WTC11 (cell line): ENCODE measurements around the gene DBN1. TPM values are rescaled to one million over a fixed set of nuclear protein-coding genes. Genes with fewer than 3 reads are reported as not detected.

Experiments
- ATAC-seq: fragments of 200-7000 bp; cut with Tn5 transposase; 2 replicates; pipeline ENCODE4 v1.10.0; 2021; ENCODE audit warnings: mild to moderate bottlenecking, moderate library complexity
- CTCF ChIA-PET: fragments of 300-600 bp; sonication (Branson Sonifier 250); formaldehyde crosslinking; loops from one replicate; lab custom pipeline; 2021; ENCODE audit warnings: antibody characterized with exemption; lab: Charles Lee
- POLR2A ChIA-PET: fragments of 350-600 bp; sonication (Branson Sonifier 250); formaldehyde crosslinking; loops from one replicate; lab custom pipeline; 2021; ENCODE audit warnings: antibody characterized with exemption; lab: Charles Lee
- DNase-seq: peaks from one replicate; pipeline ENCODE4 v3.0.0; 2021; ENCODE audit warnings: low spot score
- H3K27ac Mint-ChIP-seq: 2 replicates; pipeline ENCODE4 v1.8.0; 2021; ENCODE audit warnings: mixed read lengths
- H3K27me3 Mint-ChIP-seq: 2 replicates; pipeline ENCODE4 v1.8.0; 2021; ENCODE audit warnings: low read depth, mild to moderate bottlenecking, moderate library complexity, mixed read lengths
- H3K36me3 Mint-ChIP-seq: 2 replicates; pipeline ENCODE4 v1.8.0; 2021; ENCODE audit warnings: mixed read lengths
- H3K4me1 Mint-ChIP-seq: 2 replicates; pipeline ENCODE4 v1.8.0; 2022; ENCODE audit warnings: mixed read lengths
- H3K4me3 Mint-ChIP-seq: 2 replicates; pipeline ENCODE4 v1.8.0; 2021; ENCODE audit warnings: mild to moderate bottlenecking, moderate library complexity, mixed read lengths
- H3K9me3 Mint-ChIP-seq: 2 replicates; pipeline ENCODE4 v1.8.0; 2021; ENCODE audit warnings: mixed read lengths
- ATF1 ChIP-seq: sonication (generic); formaldehyde crosslinking; IDR thresholded peaks from 2 replicates; pipeline ENCODE4 v1.8.1; 2023; ENCODE audit warnings: mild to moderate bottlenecking, moderate library complexity, missing genetic modification reagents
- ERG ChIP-seq: fragments of 250-450 bp; sonication (Bioruptor Pico); IDR thresholded peaks from 2 replicates; pipeline ENCODE4 v1.8.0; 2021; ENCODE audit warnings: mild to moderate bottlenecking
- FOXJ3 ChIP-seq: sonication (generic); formaldehyde crosslinking; IDR thresholded peaks from 2 replicates; pipeline ENCODE4 v1.9.0; 2021; ENCODE audit warnings: missing genetic modification reagents, mild to moderate bottlenecking, borderline replicate concordance
- GTF2I ChIP-seq: fragments of 250-450 bp; sonication (Bioruptor Pico); conservative IDR thresholded peaks from 2 replicates; pipeline ENCODE4 v1.4.0; 2021; ENCODE audit warnings: mild to moderate bottlenecking
- JUN ChIP-seq: sonication (generic); formaldehyde crosslinking; IDR thresholded peaks from 2 replicates; pipeline ENCODE4 v1.8.0; 2023; ENCODE audit warnings: mild to moderate bottlenecking, missing genetic modification reagents
- KAT7 ChIP-seq: sonication (generic); formaldehyde crosslinking; IDR thresholded peaks from 2 replicates; pipeline ENCODE4 v1.8.1; 2023; ENCODE audit warnings: missing genetic modification reagents, mild to moderate bottlenecking, borderline replicate concordance
- MYBL2 ChIP-seq: sonication (generic); formaldehyde crosslinking; IDR thresholded peaks from 2 replicates; pipeline ENCODE4 v1.8.1; 2023; ENCODE audit warnings: mild to moderate bottlenecking, moderate library complexity, missing genetic modification reagents
- NFE2L1 ChIP-seq: sonication (generic); formaldehyde crosslinking; IDR thresholded peaks from 2 replicates; pipeline ENCODE4 v1.8.1; 2023; ENCODE audit warnings: missing genetic modification reagents
- SMAD3 ChIP-seq: sonication (generic); formaldehyde crosslinking; IDR thresholded peaks from 2 replicates; pipeline ENCODE4 v1.8.0; 2022; ENCODE audit warnings: missing genetic modification reagents, mild to moderate bottlenecking, borderline replicate concordance
- SP1 ChIP-seq: sonication (generic); formaldehyde crosslinking; conservative IDR thresholded peaks from 2 replicates; pipeline ENCODE4 v1.8.1; 2022; ENCODE audit warnings: missing genetic modification reagents
- TEAD1 ChIP-seq: sonication (generic); formaldehyde crosslinking; IDR thresholded peaks from 2 replicates; pipeline ENCODE4 v1.8.0; 2022; ENCODE audit warnings: mild to moderate bottlenecking, missing genetic modification reagents
- ZNF281 ChIP-seq: sonication (generic); formaldehyde crosslinking; IDR thresholded peaks from 2 replicates; pipeline ENCODE4 v1.8.0; 2023; ENCODE audit warnings: mild to moderate bottlenecking, missing genetic modification reagents
- ZNF396 ChIP-seq: fragments of 250-450 bp; sonication (Bioruptor Pico); IDR thresholded peaks from 2 replicates; pipeline ENCODE4 v1.8.0; 2021; ENCODE audit warnings: mild to moderate bottlenecking, moderate library complexity, borderline replicate concordance
- ZNF423 ChIP-seq: fragments of 250-450 bp; sonication (Bioruptor Pico); IDR thresholded peaks from 2 replicates; pipeline ENCODE4 v2.1.2; 2022; ENCODE audit warnings: mild to moderate bottlenecking, moderate library complexity
- total RNA-seq: library from RNA; stranded (reverse); gene quantifications from 3 replicates; pipeline ENCODE4 v1.2.3, GENCODE V29; 2021
- TF ChIP-seq, protein P1 (sequence below): sonication (generic); formaldehyde crosslinking; IDR thresholded peaks from 2 replicates; pipeline ENCODE4 v1.8.0; 2022; ENCODE audit warnings: mild to moderate bottlenecking, missing genetic modification reagents
- TF ChIP-seq, protein P2 (sequence below): sonication (generic); formaldehyde crosslinking; IDR thresholded peaks from 2 replicates; pipeline ENCODE4 v1.8.1; 2022; ENCODE audit warnings: mild to moderate bottlenecking, moderate library complexity, missing genetic modification reagents
- TF ChIP-seq, protein P3 (sequence below): sonication (generic); formaldehyde crosslinking; IDR thresholded peaks from 2 replicates; pipeline ENCODE4 v1.8.1; 2022; ENCODE audit warnings: low read depth, mild to moderate bottlenecking, moderate library complexity, missing genetic modification reagents, borderline replicate concordance
- TF ChIP-seq, protein P4 (sequence below): sonication (generic); formaldehyde crosslinking; IDR thresholded peaks from 2 replicates; pipeline ENCODE4 v1.8.0; 2023; ENCODE audit warnings: missing genetic modification reagents, mild to moderate bottlenecking, borderline replicate concordance
- TF ChIP-seq, protein P5 (sequence below): fragments of 250-450 bp; sonication (Bioruptor Pico); IDR thresholded peaks from 2 replicates; pipeline ENCODE4 v2.1.2; 2022; ENCODE audit warnings: mild to moderate bottlenecking, moderate library complexity

DBN1 gene
- total RNA-seq, 1 experiment from 2014 or later = 288 TPM

- TF ChIP-seq, protein P1, sequence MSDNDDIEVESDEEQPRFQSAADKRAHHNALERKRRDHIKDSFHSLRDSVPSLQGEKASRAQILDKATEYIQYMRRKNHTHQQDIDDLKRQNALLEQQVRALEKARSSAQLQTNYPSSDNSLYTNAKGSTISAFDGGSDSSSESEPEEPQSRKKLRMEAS (CRISPR knock-in tag) = 0 out of 2 replicates have a peak, but pooled peaks have one; percentile 38
- peak; percentile 27; the same call in 1 of the 2 replicates for TF ChIP-seq MYBL2 (CRISPR knock-in tag)
These were observed 46.7 kb downstream of the DBN1 start, which contains the start of gene GRK6 (continued) for GRCh38 chr5:177426566-177427210.

DNA sequence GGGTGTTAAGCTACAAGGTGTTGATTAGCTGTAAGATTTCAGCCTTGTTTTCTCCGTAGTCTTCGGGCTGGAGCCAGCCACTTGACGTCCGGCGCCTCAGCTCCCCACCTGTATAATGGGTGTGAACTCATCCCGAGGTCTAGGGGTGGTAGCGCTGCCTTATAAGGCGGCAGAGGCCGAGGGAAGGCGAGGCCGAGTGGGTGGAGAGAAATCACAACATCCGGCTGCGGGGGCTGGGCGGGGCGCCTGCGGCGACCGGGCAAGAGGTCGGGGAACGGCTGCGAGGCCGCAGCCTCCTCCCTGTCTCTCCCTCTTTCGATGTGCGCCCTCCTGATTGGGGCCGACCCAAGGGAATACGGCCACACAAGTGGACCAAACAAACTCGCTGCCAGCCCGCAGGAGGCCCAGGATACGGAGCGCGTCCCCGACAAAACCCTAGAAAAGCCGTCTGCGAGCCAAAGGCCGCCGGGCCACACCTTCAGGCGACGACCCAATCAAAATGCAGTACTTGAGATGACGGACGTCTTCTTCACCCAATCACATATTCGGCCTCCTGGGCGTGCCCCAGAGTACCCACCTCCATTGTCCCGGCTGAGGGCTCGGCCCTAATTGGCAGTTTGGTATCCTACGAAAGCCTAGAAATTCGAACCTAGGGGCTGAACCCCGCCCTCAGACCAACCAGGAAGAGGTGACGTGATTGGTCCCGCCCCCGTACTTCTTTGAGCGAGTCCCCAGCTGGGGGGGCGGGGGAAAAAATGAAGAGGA, 47.5 kb downstream of the DBN1 start:
- H3K4me1 Mint-ChIP-seq = peaks cover 18% of the 10 kb centered on the region
- ChIA-PET POLR2A (interaction anchor here (0.6 to 2.2 kb wide), 17 partner anchors 15 to 114 kb away, joined by 3 to 19 read pairs (median 4); partner anchors contain the start of genes DDX41, MXD3, PDLIM7 and PRR7), CTCF (interaction anchor here (0.6 to 9.4 kb wide), 28 partner anchors 11 to 754 kb away, joined by 3 to 95 read pairs (median 5); partner anchors contain the start of gene PFN3)
- ATAC-seq (peak; percentile 94), DNase-seq (peak; percentile 100)
- peak overlapping the region; percentile 98 for H3K27ac Mint-ChIP-seq
- H3K9me3 Mint-ChIP-seq = no peaks in the 10 kb centered on the region
- H3K27me3 Mint-ChIP-seq = peaks cover 5% of the 10 kb centered on the region
- no peaks in the 10 kb centered on the region; the same call in 1 of the 2 replicates for H3K36me3 Mint-ChIP-seq
- H3K4me3 Mint-ChIP-seq = peak overlapping the region; percentile 84
- no peak for TF ChIP-seq ZNF281
- TF ChIP-seq KAT7 (CRISPR knock-in tag) = no peak
- TF ChIP-seq JUN (CRISPR knock-in tag) = no peak
- peak; percentile 51; the same call in 1 of the 2 replicates for TF ChIP-seq NFE2L1
- no peak for TF ChIP-seq FOXJ3 (CRISPR knock-in tag)
- TF ChIP-seq SMAD3 (CRISPR knock-in tag) = no peak
- 0 out of 2 replicates have a peak, but pooled peaks have one; percentile 54 for TF ChIP-seq ERG
- TF ChIP-seq ZNF423 (CRISPR knock-in tag) = no peak
- TF ChIP-seq, protein P2, sequence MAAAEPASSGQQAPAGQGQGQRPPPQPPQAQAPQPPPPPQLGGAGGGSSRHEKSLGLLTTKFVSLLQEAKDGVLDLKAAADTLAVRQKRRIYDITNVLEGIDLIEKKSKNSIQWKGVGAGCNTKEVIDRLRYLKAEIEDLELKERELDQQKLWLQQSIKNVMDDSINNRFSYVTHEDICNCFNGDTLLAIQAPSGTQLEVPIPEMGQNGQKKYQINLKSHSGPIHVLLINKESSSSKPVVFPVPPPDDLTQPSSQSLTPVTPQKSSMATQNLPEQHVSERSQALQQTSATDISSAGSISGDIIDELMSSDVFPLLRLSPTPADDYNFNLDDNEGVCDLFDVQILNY (CRISPR knock-in tag) = no peak
- peak; percentile 62; the same call in 1 of the 2 replicates for TF ChIP-seq TEAD1 (CRISPR knock-in tag)
- peak; percentile 99 for TF ChIP-seq GTF2I (CRISPR knock-in tag)
- TF ChIP-seq, protein P3, sequence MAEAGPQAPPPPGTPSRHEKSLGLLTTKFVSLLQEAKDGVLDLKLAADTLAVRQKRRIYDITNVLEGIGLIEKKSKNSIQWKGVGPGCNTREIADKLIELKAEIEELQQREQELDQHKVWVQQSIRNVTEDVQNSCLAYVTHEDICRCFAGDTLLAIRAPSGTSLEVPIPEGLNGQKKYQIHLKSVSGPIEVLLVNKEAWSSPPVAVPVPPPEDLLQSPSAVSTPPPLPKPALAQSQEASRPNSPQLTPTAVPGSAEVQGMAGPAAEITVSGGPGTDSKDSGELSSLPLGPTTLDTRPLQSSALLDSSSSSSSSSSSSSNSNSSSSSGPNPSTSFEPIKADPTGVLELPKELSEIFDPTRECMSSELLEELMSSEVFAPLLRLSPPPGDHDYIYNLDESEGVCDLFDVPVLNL (CRISPR knock-in tag) = no peak
- TF ChIP-seq, protein P4, sequence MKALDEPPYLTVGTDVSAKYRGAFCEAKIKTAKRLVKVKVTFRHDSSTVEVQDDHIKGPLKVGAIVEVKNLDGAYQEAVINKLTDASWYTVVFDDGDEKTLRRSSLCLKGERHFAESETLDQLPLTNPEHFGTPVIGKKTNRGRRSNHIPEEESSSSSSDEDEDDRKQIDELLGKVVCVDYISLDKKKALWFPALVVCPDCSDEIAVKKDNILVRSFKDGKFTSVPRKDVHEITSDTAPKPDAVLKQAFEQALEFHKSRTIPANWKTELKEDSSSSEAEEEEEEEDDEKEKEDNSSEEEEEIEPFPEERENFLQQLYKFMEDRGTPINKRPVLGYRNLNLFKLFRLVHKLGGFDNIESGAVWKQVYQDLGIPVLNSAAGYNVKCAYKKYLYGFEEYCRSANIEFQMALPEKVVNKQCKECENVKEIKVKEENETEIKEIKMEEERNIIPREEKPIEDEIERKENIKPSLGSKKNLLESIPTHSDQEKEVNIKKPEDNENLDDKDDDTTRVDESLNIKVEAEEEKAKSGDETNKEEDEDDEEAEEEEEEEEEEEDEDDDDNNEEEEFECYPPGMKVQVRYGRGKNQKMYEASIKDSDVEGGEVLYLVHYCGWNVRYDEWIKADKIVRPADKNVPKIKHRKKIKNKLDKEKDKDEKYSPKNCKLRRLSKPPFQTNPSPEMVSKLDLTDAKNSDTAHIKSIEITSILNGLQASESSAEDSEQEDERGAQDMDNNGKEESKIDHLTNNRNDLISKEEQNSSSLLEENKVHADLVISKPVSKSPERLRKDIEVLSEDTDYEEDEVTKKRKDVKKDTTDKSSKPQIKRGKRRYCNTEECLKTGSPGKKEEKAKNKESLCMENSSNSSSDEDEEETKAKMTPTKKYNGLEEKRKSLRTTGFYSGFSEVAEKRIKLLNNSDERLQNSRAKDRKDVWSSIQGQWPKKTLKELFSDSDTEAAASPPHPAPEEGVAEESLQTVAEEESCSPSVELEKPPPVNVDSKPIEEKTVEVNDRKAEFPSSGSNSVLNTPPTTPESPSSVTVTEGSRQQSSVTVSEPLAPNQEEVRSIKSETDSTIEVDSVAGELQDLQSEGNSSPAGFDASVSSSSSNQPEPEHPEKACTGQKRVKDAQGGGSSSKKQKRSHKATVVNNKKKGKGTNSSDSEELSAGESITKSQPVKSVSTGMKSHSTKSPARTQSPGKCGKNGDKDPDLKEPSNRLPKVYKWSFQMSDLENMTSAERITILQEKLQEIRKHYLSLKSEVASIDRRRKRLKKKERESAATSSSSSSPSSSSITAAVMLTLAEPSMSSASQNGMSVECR (CRISPR knock-in tag) = peak; percentile 72; the same call in 1 of the 2 replicates
- TF ChIP-seq ATF1 (CRISPR knock-in tag) = no peak
- no peak for TF ChIP-seq ZNF396 (CRISPR knock-in tag)
- TF ChIP-seq, protein P5, sequence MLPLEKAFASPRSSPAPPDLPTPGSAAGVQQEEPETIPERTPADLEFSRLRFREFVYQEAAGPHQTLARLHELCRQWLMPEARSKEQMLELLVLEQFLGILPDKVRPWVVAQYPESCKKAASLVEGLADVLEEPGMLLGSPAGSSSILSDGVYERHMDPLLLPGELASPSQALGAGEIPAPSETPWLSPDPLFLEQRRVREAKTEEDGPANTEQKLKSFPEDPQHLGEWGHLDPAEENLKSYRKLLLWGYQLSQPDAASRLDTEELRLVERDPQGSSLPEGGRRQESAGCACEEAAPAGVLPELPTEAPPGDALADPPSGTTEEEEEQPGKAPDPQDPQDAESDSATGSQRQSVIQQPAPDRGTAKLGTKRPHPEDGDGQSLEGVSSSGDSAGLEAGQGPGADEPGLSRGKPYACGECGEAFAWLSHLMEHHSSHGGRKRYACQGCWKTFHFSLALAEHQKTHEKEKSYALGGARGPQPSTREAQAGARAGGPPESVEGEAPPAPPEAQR (CRISPR knock-in tag) = peak; percentile 72; the same call in 1 of the 2 replicates
- TF ChIP-seq, protein P1 (CRISPR knock-in tag) = peak; percentile 55; the same call in 1 of the 2 replicates
- peak; percentile 74 for TF ChIP-seq SP1 (CRISPR knock-in tag)
